Endothelial cell (in vitro differentiated cells): ENCODE results near the gene CGA. TPM values are rescaled to one million over a fixed set of nuclear protein-coding genes. Genes with fewer than 3 reads are reported as not detected.

Experiments used
- DNase-seq: peaks from one replicate; pipeline ENCODE4 v3.0.0; 2021; ENCODE audit warnings: low spot score
- H3K27ac Mint-ChIP-seq: one replicate; pipeline ENCODE4 v1.8.0; 2021; ENCODE audit warnings: mixed read lengths, inconsistent platforms; ENCODE audit not compliant: unreplicated experiment
- H3K27me3 Mint-ChIP-seq: one replicate; pipeline ENCODE4 v1.8.0; 2021; ENCODE audit warnings: mild to moderate bottlenecking, moderate library complexity, mixed read lengths, inconsistent platforms; ENCODE audit not compliant: unreplicated experiment
- H3K36me3 Mint-ChIP-seq: one replicate; pipeline ENCODE4 v1.8.0; 2021; ENCODE audit warnings: mild to moderate bottlenecking, low read depth, mixed read lengths, inconsistent platforms; ENCODE audit not compliant: unreplicated experiment
- H3K4me1 Mint-ChIP-seq: one replicate; pipeline ENCODE4 v1.8.0; 2021; ENCODE audit warnings: mild to moderate bottlenecking, mixed read lengths, inconsistent platforms; ENCODE audit not compliant: unreplicated experiment
- H3K4me3 Mint-ChIP-seq: one replicate; pipeline ENCODE4 v1.8.0; 2021; ENCODE audit warnings: mild to moderate bottlenecking, mixed read lengths, inconsistent platforms; ENCODE audit not compliant: unreplicated experiment
- H3K9me3 Mint-ChIP-seq: one replicate; pipeline ENCODE4 v1.8.0; 2021; ENCODE audit warnings: mixed read lengths, inconsistent platforms; ENCODE audit not compliant: unreplicated experiment
- total RNA-seq: library from RNA; stranded (reverse); fragmentation: NEBNext Ultra II Directional; extraction: Animal tissue kit (Norgen Biotek cat#: 25700); gene quantifications from one replicate; pipeline ENCODE4 v1.2.1, GENCODE V29; 2021; ENCODE audit not compliant: unreplicated experiment
- TF ChIP-seq, protein P1 (sequence below): fragments of 200-600 bp; sonication (generic); IDR thresholded peaks from one replicate; pipeline ENCODE4 v1.5.0; 2021; ENCODE audit warnings: antibody characterized with exemption; ENCODE audit not compliant: unreplicated experiment

Gene CGA
- total RNA-seq, 1 donor from 2014 or later, result not detected

DNA sequence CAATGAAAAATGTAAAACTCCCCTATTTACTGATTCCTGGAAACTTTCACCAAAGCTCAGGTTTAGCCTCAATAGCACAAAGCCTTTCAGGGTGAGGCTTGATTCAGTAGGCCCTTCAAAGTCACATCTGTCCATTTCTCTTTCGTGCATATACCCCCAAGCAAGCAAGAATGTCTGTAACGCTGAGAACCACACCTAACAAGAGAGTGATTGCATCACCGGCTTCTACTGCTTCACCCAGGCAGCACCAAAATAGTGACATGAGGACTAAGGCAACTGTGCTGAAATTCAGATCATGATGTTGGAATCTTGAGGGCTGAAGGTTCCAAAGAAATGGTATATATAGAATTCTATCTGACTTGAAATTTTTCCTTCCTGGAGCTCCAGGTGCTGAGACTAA, 26.1 kb downstream of the CGA start:
- Mint-ChIP-seq H3K27me3 (no peaks in the 10 kb centered on the region), H3K4me1 (no peaks in the 10 kb centered on the region), H3K9me3 (no peaks in the 10 kb centered on the region), H3K36me3 (no peaks in the 10 kb centered on the region), H3K4me3 (no peak overlapping the region), H3K27ac (no peak overlapping the region)
- TF ChIP-seq, protein P1, sequence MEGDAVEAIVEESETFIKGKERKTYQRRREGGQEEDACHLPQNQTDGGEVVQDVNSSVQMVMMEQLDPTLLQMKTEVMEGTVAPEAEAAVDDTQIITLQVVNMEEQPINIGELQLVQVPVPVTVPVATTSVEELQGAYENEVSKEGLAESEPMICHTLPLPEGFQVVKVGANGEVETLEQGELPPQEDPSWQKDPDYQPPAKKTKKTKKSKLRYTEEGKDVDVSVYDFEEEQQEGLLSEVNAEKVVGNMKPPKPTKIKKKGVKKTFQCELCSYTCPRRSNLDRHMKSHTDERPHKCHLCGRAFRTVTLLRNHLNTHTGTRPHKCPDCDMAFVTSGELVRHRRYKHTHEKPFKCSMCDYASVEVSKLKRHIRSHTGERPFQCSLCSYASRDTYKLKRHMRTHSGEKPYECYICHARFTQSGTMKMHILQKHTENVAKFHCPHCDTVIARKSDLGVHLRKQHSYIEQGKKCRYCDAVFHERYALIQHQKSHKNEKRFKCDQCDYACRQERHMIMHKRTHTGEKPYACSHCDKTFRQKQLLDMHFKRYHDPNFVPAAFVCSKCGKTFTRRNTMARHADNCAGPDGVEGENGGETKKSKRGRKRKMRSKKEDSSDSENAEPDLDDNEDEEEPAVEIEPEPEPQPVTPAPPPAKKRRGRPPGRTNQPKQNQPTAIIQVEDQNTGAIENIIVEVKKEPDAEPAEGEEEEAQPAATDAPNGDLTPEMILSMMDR, result no peak
- no peak for DNase-seq

DNA sequence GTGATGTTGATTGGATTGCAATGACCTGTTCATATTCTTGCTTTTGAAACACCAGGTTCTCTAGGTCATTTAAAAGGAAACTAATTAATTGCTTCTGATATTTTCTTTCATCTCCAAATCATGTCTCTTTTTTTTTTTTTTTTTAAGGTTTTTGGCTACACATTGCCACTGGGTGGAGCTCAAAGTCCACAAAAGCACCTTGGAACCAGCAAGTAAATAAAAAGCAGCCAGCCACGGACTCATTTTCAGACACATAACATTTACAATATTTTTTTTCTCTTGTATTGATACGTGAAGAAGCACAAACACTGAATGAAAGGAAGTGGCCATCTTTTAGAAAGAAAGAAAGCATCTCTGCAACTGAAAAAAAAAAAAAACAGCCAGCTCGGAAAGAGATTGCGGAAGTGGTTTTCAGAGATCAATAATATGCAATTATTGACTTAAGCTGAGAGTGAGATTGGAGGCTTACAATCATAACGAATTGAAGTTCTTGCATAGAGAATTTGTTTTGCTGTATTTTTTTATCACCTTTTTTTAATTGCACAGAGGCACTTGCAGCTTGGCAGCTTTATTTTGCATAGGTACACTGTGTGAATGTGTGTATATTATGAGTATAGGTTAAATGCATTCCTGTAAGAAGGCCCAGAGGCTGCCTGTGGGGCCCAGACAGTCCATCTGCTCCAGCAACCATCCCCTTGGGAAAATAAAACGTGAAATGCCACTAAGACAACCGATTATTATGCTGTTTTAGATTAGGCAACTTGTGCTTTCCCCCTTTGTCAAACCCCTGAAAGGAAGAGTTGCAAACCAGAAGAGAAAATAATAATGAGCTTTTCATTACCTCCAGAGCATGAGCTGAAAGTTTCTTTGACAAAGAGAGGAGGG, 28.2 kb downstream of the CGA start:
- no peaks in the 10 kb centered on the region for H3K36me3 Mint-ChIP-seq
- H3K27ac Mint-ChIP-seq, result no peak overlapping the region
- peak; percentile 45 for DNase-seq
- peaks cover 3% of the 10 kb centered on the region for H3K4me1 Mint-ChIP-seq
- H3K4me3 Mint-ChIP-seq, result no peak overlapping the region
- TF ChIP-seq, protein P1, result peak; percentile 52
- no peaks in the 10 kb centered on the region for H3K27me3 Mint-ChIP-seq
- H3K9me3 Mint-ChIP-seq, result no peaks in the 10 kb centered on the region

DNA sequence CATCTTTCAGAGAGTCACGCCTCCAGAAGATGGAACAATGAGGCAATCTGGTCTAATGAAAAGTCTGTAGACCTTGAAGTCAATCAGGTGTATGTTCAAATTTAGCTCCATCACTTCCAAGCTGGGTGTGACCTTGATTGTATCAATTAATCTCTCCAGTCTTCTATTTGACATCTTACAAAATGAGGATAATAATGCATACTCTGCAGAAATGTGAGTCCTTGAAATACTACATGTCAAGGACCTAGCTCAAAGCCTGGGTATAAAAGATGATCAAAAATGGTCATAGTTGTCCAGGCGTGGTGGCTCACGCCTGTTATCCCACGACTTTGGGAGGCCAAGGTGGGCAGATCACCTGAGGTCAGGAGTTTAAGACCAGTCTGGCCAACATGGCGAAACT, 29.8 kb downstream of the CGA start:
- peaks cover 3% of the 10 kb centered on the region for H3K4me1 Mint-ChIP-seq
- no peaks in the 10 kb centered on the region for H3K9me3 Mint-ChIP-seq

DNA sequence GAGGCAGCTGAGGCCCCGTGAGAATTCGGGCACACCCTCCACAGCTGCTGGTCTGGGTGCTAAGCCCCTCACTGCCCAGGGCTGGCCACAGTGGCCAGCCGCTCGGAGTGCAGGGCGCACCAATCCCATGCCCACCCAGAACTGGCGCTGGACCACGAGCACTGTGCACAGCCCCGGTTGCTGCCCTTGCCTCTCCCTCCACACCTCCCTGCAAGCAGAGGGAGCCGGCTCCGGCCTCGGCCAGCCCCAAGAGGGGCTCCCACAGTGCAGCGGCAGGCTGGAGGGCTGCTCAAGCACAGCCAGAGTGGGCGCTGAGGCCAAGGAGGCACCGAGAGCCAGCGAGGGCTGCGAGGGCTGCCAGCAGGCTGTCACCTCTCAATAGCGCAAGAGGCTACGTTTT, 35.0 kb downstream of the CGA start:
- H3K27me3 Mint-ChIP-seq, result peaks cover 1% of the 10 kb centered on the region
- TF ChIP-seq, protein P1, result no peak

More for the DNA sequence above, 29.8 kb downstream of the CGA start:
- DNase-seq, result no peak
- Mint-ChIP-seq H3K36me3 (no peaks in the 10 kb centered on the region), H3K27me3 (peaks cover 1% of the 10 kb centered on the region), H3K4me3 (no peak overlapping the region), H3K27ac (no peak overlapping the region)
- TF ChIP-seq, protein P1, result no peak

DNA sequence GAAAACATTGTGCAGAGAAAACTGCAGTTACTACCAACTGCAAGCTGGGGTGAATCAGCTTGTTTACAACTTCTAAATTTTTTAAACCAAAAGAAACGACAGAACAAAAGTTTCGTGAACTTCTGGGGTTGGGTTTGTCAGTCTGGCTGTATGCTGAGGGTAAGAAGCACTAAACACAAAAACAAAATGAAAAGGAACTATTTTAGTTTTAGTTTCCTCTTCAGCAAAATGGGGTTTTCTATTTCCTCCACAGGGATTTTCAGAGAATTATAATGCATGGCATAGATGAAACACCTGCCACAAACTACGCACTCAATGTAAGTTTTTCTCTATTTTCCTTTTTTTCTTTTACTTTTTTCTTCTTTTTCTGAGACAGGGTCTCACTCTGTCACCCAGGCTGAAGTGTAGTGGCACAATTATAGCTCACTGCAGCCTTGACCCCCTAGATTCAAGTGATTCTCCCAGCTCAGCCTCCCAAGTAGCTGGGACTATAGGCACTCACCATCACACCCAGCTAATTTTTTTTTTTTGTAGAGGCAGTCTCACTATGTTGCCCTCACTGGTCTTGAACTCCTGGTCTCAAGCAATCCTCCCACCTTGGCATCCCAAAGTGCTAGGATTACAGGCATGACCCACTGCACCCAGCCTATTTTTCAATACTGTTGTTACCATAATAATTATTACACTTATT, 40.6 kb downstream of the CGA start:
- no peaks in the 10 kb centered on the region for H3K27me3 Mint-ChIP-seq
- no peak overlapping the region for H3K27ac Mint-ChIP-seq
- DNase-seq, result no peak
- TF ChIP-seq, protein P1, result no peak
- no peak overlapping the region for H3K4me3 Mint-ChIP-seq
- peaks cover 14% of the 10 kb centered on the region for H3K4me1 Mint-ChIP-seq
- H3K36me3 Mint-ChIP-seq, result no peaks in the 10 kb centered on the region
- H3K9me3 Mint-ChIP-seq, result no peaks in the 10 kb centered on the region

More for the DNA sequence above, 35.0 kb downstream of the CGA start:
- Mint-ChIP-seq H3K4me1 (peaks cover 17% of the 10 kb centered on the region), H3K4me3 (no peak overlapping the region), H3K9me3 (no peaks in the 10 kb centered on the region), H3K27ac (no peak overlapping the region), H3K36me3 (no peaks in the 10 kb centered on the region)
- no peak for DNase-seq
